Measurements from ENCODE around the gene TRABD2A. TPM values are rescaled to one million over a fixed set of nuclear protein-coding genes. Genes with fewer than 3 reads are reported as not detected.
A peak's percentile ranks its signal among the peaks of the same experiment; 100 is the strongest.

Gene TRABD2A
- total RNA-seq, 1 experiment from 2014 or later, result 4.6 TPM

DNA sequence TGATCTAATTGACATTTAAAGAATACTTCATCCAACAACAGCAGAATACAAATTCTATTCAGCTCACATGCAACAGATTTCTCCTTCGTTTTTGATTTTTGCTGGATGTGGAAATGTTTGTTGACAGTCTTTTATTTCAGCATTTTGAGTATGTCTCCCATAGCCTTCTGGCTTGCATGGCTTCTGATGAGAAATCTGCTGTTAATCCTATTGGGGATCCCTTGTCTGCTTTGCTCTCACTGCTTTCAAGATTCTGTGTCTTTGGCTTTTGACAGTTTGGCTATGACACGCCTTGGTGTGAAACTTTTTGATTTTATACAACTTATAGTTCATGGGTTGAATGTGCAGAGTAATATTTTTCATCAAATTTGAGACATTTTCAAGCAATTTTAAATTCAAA is 44.7 kb downstream of the TRABD2A start:
- Histone ChIP-seq H3K79me2 (ENCODE audit: insufficient read depth, low read length) (no peaks in the 10 kb centered on the region), H3K4me3 (replicated peaks in 1 of 2; ENCODE audit: low read depth in 1 of 2, low read length in 2 of 2) (no peak overlapping the region), H3K9me2 (ENCODE audit: insufficient read depth) (no peaks in the 10 kb centered on the region), H4K20me1 (ENCODE audit: insufficient read depth) (no peaks in the 10 kb centered on the region), H3K27me3 (ENCODE audit: insufficient read depth, low read length) (no peaks in the 10 kb centered on the region), H3K36me3 (ENCODE audit: control insufficient read depth in 1 of 2, insufficient read depth in 2 of 2, low read length in 2 of 2) (no peaks in the 10 kb centered on the region), H3K9ac (ENCODE audit: low read length) (no peak overlapping the region), H3K4me2 (ENCODE audit: low read length) (no peak overlapping the region), H3K4me1 (ENCODE audit: control insufficient read depth in 1 of 2, insufficient read depth in 2 of 2, low read length in 2 of 2) (peaks cover 0 to 9% of the 10 kb centered on the region in 2 experiments; a peak in 2 of 4 replicates), H2AFZ (ENCODE audit: low read depth, low read length, poor library complexity, severe bottlenecking) (no peak overlapping the region), H3K9me3 (ENCODE audit: control insufficient read depth in 1 of 2, insufficient read depth in 1 of 2, low read depth in 1 of 2, low read length in 2 of 2) (0 out of 4 replicates have a peak, but pooled peaks cover 0 to 6% of the 10 kb centered on the region in 2 experiments), H3K27ac (ENCODE audit: low read depth, low read length) (no peak overlapping the region)
- POLR2A ChIA-PET, result no interaction called here
- intact Hi-C loops (cut with micrococcal nuclease), result no loop called here
- RAD21 ChIA-PET (ENCODE audit: low non-redundant PET in 1 of 2, low total read pairs in 2 of 2, uncharacterized antibody in 2 of 2, unreplicated experiment in 2 of 2), result no interaction called here
- ATAC-seq (no peak), DNase-seq (ENCODE audit: low read depth, low spot score) (no peak)
- no TSS peak for BruUV-seq (replicated peaks)
- TF ChIP-seq CBX3 (IDR thresholded peaks at IDR 0.05; ENCODE audit: low read depth), result peak; percentile 43; the same call in 1 of the 2 replicates
- TF ChIP-seq FOSL1 (IDR thresholded peaks at IDR 0.05; ENCODE audit: low read depth), result no peak
- CTCF ChIA-PET, result no interaction called here

GRCh38 chr2:84833481-84834150 is 47.3 kb downstream of the TRABD2A start:
- no peaks in the 10 kb centered on the region for H3K79me2 ChIP-seq (ENCODE audit: insufficient read depth, low read length)
- H3K27me3 ChIP-seq (ENCODE audit: insufficient read depth, low read length), result no peaks in the 10 kb centered on the region
- 0 out of 4 replicates have a peak, but pooled peaks cover 0 to 6% of the 10 kb centered on the region in 2 experiments for H3K9me3 ChIP-seq (ENCODE audit: control insufficient read depth in 1 of 2, insufficient read depth in 1 of 2, low read depth in 1 of 2, low read length in 2 of 2)
- CTCF ChIA-PET, result no interaction called here
- H3K4me2 ChIP-seq (ENCODE audit: low read length), result no peak overlapping the region
- no peak overlapping the region for H3K4me3 ChIP-seq (replicated peaks in 1 of 2; ENCODE audit: low read depth in 1 of 2, low read length in 2 of 2)
- RAD21 ChIA-PET (ENCODE audit: low non-redundant PET in 1 of 2, low total read pairs in 2 of 2, uncharacterized antibody in 2 of 2, unreplicated experiment in 2 of 2), result no interaction called here
- no peak overlapping the region for H3K27ac ChIP-seq (ENCODE audit: low read depth, low read length)
- H3K4me1 ChIP-seq (ENCODE audit: control insufficient read depth in 1 of 2, insufficient read depth in 2 of 2, low read length in 2 of 2), result peaks cover 0 to 3% of the 10 kb centered on the region in 2 experiments; a peak in 1 of 4 replicates
- no TSS peak for BruUV-seq (replicated peaks)
- TF ChIP-seq SRF (IDR thresholded peaks at IDR 0.05; ENCODE audit: low read depth) (no peak), ZNF274 (IDR thresholded peaks at IDR 0.05; ENCODE audit: low read depth, low read length) (no peak), POLR2AphosphoS5 (IDR thresholded peaks at IDR 0.05; ENCODE audit: low read depth, low read length) (no peak), EGR1 (IDR thresholded peaks at IDR 0.05; ENCODE audit: low read depth) (no peak), ELF1 (IDR thresholded peaks at IDR 0.05; ENCODE audit: borderline replicate concordance, low read depth) (no peak), SIN3A (IDR thresholded peaks at IDR 0.05; ENCODE audit: low read depth) (no peak), TCF7L2 (IDR thresholded peaks at IDR 0.05; ENCODE audit: borderline replicate concordance, extremely low read depth, insufficient read depth, insufficient read length) (no peak), POLR2A (IDR thresholded peaks at IDR 0.05; ENCODE audit: borderline replicate concordance, extremely low read depth, insufficient read depth, insufficient read length) (no peak), CEBPB (IDR thresholded peaks at IDR 0.05; ENCODE audit: low read depth) (no peak), SP1 (IDR thresholded peaks at IDR 0.05; ENCODE audit: low read depth) (no peak), EZH2phosphoT487 (IDR thresholded peaks at IDR 0.05; ENCODE audit: borderline replicate concordance) (no peak), YY1 (IDR thresholded peaks at IDR 0.05; ENCODE audit: extremely low read depth, insufficient replicate concordance, low read depth, low read length) (no peak), EZH2 (IDR thresholded peaks at IDR 0.05) (no peak), ATF3 (IDR thresholded peaks at IDR 0.05) (no peak)
- TF ChIP-seq, protein P1, sequence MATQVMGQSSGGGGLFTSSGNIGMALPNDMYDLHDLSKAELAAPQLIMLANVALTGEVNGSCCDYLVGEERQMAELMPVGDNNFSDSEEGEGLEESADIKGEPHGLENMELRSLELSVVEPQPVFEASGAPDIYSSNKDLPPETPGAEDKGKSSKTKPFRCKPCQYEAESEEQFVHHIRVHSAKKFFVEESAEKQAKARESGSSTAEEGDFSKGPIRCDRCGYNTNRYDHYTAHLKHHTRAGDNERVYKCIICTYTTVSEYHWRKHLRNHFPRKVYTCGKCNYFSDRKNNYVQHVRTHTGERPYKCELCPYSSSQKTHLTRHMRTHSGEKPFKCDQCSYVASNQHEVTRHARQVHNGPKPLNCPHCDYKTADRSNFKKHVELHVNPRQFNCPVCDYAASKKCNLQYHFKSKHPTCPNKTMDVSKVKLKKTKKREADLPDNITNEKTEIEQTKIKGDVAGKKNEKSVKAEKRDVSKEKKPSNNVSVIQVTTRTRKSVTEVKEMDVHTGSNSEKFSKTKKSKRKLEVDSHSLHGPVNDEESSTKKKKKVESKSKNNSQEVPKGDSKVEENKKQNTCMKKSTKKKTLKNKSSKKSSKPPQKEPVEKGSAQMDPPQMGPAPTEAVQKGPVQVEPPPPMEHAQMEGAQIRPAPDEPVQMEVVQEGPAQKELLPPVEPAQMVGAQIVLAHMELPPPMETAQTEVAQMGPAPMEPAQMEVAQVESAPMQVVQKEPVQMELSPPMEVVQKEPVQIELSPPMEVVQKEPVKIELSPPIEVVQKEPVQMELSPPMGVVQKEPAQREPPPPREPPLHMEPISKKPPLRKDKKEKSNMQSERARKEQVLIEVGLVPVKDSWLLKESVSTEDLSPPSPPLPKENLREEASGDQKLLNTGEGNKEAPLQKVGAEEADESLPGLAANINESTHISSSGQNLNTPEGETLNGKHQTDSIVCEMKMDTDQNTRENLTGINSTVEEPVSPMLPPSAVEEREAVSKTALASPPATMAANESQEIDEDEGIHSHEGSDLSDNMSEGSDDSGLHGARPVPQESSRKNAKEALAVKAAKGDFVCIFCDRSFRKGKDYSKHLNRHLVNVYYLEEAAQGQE (IDR thresholded peaks at IDR 0.05; ENCODE audit: low read depth), result no peak
- H3K9ac ChIP-seq (ENCODE audit: low read length), result no peak overlapping the region
- intact Hi-C loops (cut with micrococcal nuclease), result no loop called here
- H3K36me3 ChIP-seq (ENCODE audit: control insufficient read depth in 1 of 2, insufficient read depth in 2 of 2, low read length in 2 of 2), result no peaks in the 10 kb centered on the region
- POLR2A ChIA-PET, result no interaction called here
- ATAC-seq (no peak), DNase-seq (ENCODE audit: low read depth, low spot score) (no peak)
- H2AFZ ChIP-seq (ENCODE audit: low read depth, low read length, poor library complexity, severe bottlenecking), result no peak overlapping the region
- no peaks in the 10 kb centered on the region for H4K20me1 ChIP-seq (ENCODE audit: insufficient read depth)
- no peaks in the 10 kb centered on the region for H3K9me2 ChIP-seq (ENCODE audit: insufficient read depth)
